Panc1 (cell line): ENCODE results near the gene MFSD6. TPM values are rescaled to one million over a fixed set of nuclear protein-coding genes. Genes with fewer than 3 reads are reported as not detected.
"Not testable (repeated sequence)": the region's sequence is repeated elsewhere in the genome, so short reads cannot be mapped to it uniquely, and the experiment has no call there.

Experiments used
- ATAC-seq: fragments of 200-7000 bp; cut with Tn5 transposase; 2 replicates; pipeline ENCODE4 v1.9.1; 2020; ENCODE audit warnings: mild to moderate bottlenecking, moderate library complexity
- BruUV-seq: library from RNA; stranded (reverse); fragments of 400-500 nt; replicated peaks from 2 replicates; lab custom pipeline; 2021; lab: Mats Ljungman, UMichigan
- CTCF ChIA-PET: fragments of 300-600 bp; sonication (Branson Sonifier 250); formaldehyde crosslinking; loops from one replicate; lab custom pipeline; 2022; ENCODE audit warnings: antibody characterized with exemption; lab: Charles Lee
- POLR2A ChIA-PET: fragments of 300-600 bp; sonication (Branson Sonifier 250); formaldehyde crosslinking; loops from one replicate; lab custom pipeline; 2022; ENCODE audit warnings: antibody characterized with exemption; lab: Charles Lee
- DNase-seq: peaks from one replicate; pipeline ENCODE4 v3.0.0-alpha.2; 2010; ENCODE audit warnings: low read depth, low spot score
- H3K27ac ChIP-seq: 2 replicates; pipeline ENCODE4 v1.5.1; 2011; ENCODE audit warnings: mild to moderate bottlenecking, low read length, inconsistent platforms
- H3K27me3 ChIP-seq: fragments of 200-500 bp; sonication (Bioruptor generic); 2 replicates; pipeline ENCODE4 v1.6.0; 2014; ENCODE audit warnings: low read length, inconsistent platforms; ENCODE audit not compliant: control insufficient read depth, insufficient read depth
- H3K36me3 ChIP-seq: fragments of 200-500 bp; sonication (Bioruptor generic); 2 replicates; pipeline ENCODE4 v1.5.1; 2014; ENCODE audit warnings: inconsistent platforms, mild to moderate bottlenecking, low read length, moderate library complexity; ENCODE audit not compliant: control insufficient read depth, insufficient read depth
- H3K4me1 ChIP-seq: 2 replicates; pipeline ENCODE4 v1.5.1; 2011; ENCODE audit warnings: inconsistent platforms, mild to moderate bottlenecking, low read length, moderate library complexity; ENCODE audit not compliant: control insufficient read depth, insufficient read depth
- H3K4me3 ChIP-seq, 2 experiments: 2 replicates each; pipeline ENCODE4 v1.5.1; 2011 to 2012; ENCODE audit warnings: low read depth in 2 of 2, low read length in 2 of 2, mild to moderate bottlenecking in 2 of 2, inconsistent platforms in 1 of 2, moderate library complexity in 1 of 2
- H3K9me3 ChIP-seq: fragments of 200-500 bp; sonication (Bioruptor generic); 2 replicates; pipeline ENCODE4 v1.5.1; 2014; ENCODE audit warnings: low read depth, mild to moderate bottlenecking, inconsistent platforms, low read length, moderate library complexity; ENCODE audit not compliant: control insufficient read depth, insufficient read depth
- POLR2AphosphoS5 ChIP-seq: IDR thresholded peaks from 2 replicates; pipeline ENCODE4 v1.6.1; 2012; ENCODE audit warnings: mild to moderate bottlenecking, low read depth, low read length, moderate library complexity
- SIN3A ChIP-seq: IDR thresholded peaks from 2 replicates; pipeline ENCODE4 v1.6.1; 2012; ENCODE audit warnings: low read depth, mild to moderate bottlenecking, low read length, moderate library complexity, borderline replicate concordance; ENCODE audit not compliant: insufficient read depth
- TCF7L2 ChIP-seq: IDR thresholded peaks from 2 replicates; pipeline ENCODE4 v1.6.1; 2011; ENCODE audit warnings: mild to moderate bottlenecking, low read depth, low read length, inconsistent platforms
- in situ Hi-C: cut with HindIII; loops from 2 replicates; pipeline ENCODE4 v1.10.0; 2016; ENCODE audit warnings: low sequenced_read_pairs, low pct_unique_long_range_greater_than_20kb
- intact Hi-C: fragments of 100-400 bp; cut with micrococcal nuclease; formaldehyde crosslinking; loops from one replicate; pipeline ENCODE4 v1.10.0; 2022; ENCODE audit not compliant: unreplicated experiment
- total RNA-seq: library from RNA; stranded (reverse); gene quantifications from one replicate; pipeline ENCODE4 v1.2.1, GENCODE V29; 2021; ENCODE audit not compliant: unreplicated experiment
- TF ChIP-seq, protein P1 (sequence below): fragments of 450-650 bp; IDR thresholded peaks from 2 replicates; pipeline ENCODE4 v1.5.1; 2017; ENCODE audit warnings: mild to moderate bottlenecking
- TF ChIP-seq, protein P2 (sequence below), 2 experiments: IDR thresholded peaks; 2 replicates each; pipeline ENCODE4 v1.6.1; 2011 to 2012; ENCODE audit warnings: low read depth in 2 of 2, control low read depth in 1 of 2, low read length in 1 of 2, mild to moderate bottlenecking in 1 of 2, moderate library complexity in 1 of 2; ENCODE audit not compliant: insufficient read depth in 1 of 2

The MFSD6 gene
- total RNA-seq, 1 experiment from 2014 or later: 10.4 TPM

DNA sequence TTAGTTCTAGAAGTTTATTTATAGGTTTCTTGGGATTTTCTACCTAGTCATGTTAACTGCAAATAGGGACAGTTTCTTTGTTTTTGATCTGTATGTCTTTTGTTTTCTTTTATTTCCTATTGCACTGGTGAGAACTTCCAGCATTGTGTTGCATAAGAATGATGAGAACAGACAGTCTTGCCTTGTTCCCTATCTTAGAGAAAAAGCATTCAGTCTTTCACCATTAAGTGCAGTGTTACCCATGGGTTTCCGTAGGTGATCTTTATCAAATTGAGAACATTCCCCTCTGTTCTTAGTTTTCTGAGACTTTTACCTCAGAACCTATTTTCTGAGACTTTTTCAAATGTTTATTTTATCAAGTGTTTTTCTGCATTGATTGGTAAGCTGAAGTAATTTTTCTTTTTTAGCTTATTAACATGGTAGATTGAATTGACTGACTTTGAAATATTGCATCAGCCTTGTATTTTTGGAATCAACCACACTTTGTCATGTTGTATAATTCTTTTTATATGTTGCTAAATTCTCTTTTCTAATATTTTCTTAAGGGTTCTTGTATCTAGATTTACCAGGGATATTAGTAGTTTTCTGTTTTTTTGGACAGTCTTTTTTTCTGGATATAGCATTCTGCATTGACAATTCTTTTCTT, 17.2 kb downstream of the MFSD6 start:
- Histone ChIP-seq H3K4me3 (no peak overlapping the region), H3K27me3 (no peaks in the 10 kb centered on the region), H3K9me3 (no peaks in the 10 kb centered on the region), H3K4me1 (no peaks in the 10 kb centered on the region), H3K36me3 (no peaks in the 10 kb centered on the region), H3K27ac (no peak overlapping the region)
- intact Hi-C loops (no loop called here), in situ Hi-C loops (no loop called here)
- ATAC-seq (no peak), DNase-seq (no peak)
- BruUV-seq: no TSS peak
- POLR2A ChIA-PET: no interaction called here
- CTCF ChIA-PET: no interaction called here
- TF ChIP-seq SIN3A (no peak), TCF7L2 (no peak), POLR2AphosphoS5 (no peak)
- TF ChIP-seq, protein P1, sequence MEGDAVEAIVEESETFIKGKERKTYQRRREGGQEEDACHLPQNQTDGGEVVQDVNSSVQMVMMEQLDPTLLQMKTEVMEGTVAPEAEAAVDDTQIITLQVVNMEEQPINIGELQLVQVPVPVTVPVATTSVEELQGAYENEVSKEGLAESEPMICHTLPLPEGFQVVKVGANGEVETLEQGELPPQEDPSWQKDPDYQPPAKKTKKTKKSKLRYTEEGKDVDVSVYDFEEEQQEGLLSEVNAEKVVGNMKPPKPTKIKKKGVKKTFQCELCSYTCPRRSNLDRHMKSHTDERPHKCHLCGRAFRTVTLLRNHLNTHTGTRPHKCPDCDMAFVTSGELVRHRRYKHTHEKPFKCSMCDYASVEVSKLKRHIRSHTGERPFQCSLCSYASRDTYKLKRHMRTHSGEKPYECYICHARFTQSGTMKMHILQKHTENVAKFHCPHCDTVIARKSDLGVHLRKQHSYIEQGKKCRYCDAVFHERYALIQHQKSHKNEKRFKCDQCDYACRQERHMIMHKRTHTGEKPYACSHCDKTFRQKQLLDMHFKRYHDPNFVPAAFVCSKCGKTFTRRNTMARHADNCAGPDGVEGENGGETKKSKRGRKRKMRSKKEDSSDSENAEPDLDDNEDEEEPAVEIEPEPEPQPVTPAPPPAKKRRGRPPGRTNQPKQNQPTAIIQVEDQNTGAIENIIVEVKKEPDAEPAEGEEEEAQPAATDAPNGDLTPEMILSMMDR: no peak

DNA sequence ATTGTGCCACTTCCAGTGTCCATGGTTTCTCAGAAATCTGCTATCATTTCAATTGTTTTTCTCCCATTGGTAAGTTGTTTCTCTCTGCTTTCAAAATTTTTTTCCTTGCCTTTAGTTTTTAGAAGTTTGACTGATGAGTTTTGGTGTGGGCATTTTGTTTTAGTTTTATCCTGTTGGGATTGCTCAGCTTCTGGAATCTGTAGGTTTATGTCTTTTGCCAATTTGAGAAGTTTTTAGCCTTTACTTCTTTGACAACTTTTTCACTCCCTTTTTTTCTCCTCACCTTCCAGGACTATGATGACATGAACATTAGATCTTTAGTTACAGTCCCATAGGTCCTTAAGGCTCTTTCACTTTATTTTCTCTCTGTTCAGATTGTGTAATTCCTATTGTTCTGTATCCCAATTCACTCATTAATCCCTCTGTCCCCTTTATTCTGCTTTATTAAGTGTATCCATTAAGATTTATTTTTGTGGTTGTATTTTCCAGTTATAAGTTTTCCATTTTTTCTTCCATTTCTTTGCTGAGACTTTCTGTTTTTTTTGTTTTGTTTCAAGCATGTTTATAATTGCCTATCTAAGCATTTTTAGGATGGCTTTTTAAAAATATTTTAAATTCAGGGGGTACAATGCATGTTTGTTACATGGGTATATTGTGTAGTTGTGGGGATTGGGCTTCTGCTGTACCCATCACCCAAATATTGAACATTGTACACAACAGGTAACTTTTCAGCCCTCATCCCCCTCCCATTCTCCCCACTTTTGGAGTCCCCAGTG, 17.9 kb downstream of the MFSD6 start:
- BruUV-seq: no TSS peak
- ATAC-seq: no peak
- no peaks in the 10 kb centered on the region for H3K4me1 ChIP-seq
- ChIA-PET CTCF (no interaction called here), POLR2A (no interaction called here)
- H3K27ac ChIP-seq: no peak overlapping the region
- intact Hi-C loops (no loop called here), in situ Hi-C loops (no loop called here)
- H3K36me3 ChIP-seq: no peaks in the 10 kb centered on the region
- no peak for TF ChIP-seq POLR2AphosphoS5
- TF ChIP-seq, protein P1: no peak
- TF ChIP-seq, protein P2, sequence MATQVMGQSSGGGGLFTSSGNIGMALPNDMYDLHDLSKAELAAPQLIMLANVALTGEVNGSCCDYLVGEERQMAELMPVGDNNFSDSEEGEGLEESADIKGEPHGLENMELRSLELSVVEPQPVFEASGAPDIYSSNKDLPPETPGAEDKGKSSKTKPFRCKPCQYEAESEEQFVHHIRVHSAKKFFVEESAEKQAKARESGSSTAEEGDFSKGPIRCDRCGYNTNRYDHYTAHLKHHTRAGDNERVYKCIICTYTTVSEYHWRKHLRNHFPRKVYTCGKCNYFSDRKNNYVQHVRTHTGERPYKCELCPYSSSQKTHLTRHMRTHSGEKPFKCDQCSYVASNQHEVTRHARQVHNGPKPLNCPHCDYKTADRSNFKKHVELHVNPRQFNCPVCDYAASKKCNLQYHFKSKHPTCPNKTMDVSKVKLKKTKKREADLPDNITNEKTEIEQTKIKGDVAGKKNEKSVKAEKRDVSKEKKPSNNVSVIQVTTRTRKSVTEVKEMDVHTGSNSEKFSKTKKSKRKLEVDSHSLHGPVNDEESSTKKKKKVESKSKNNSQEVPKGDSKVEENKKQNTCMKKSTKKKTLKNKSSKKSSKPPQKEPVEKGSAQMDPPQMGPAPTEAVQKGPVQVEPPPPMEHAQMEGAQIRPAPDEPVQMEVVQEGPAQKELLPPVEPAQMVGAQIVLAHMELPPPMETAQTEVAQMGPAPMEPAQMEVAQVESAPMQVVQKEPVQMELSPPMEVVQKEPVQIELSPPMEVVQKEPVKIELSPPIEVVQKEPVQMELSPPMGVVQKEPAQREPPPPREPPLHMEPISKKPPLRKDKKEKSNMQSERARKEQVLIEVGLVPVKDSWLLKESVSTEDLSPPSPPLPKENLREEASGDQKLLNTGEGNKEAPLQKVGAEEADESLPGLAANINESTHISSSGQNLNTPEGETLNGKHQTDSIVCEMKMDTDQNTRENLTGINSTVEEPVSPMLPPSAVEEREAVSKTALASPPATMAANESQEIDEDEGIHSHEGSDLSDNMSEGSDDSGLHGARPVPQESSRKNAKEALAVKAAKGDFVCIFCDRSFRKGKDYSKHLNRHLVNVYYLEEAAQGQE (IDR thresholded peaks at IDR 0.05; ENCODE audit: insufficient read depth in 1 of 2, low read depth in 2 of 2, low read length in 1 of 2): no peak
- TF ChIP-seq TCF7L2: no peak
- no peak for TF ChIP-seq SIN3A
- no peak for DNase-seq
- H3K4me3 ChIP-seq: no peak overlapping the region
- no peaks in the 10 kb centered on the region for H3K27me3 ChIP-seq
- H3K9me3 ChIP-seq: no peaks in the 10 kb centered on the region

DNA sequence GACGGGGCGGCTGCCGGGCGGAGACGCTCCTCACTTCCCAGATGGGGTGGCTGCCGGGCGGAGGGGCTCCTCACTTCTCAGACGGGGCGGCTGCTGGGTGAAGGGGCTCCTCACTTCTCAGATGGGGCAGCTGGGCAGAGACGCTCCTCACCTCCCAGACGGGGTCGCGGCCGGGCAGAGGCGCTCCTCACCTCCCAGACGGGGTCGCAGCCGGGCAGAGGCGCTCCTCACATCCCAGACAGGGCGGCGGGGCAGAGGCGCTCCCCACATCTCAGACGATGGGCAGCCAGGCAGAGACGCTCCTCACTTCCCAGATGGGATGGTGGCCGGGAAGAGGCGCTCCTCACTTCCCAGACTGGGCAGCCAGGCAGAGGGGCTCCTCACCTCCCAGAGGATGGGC, 22.7 kb downstream of the MFSD6 start:
- intact Hi-C loops, H3K4me3 ChIP-seq, BruUV-seq, ATAC-seq, POLR2A ChIA-PET, H3K27ac ChIP-seq, H3K36me3 ChIP-seq, CTCF ChIA-PET, DNase-seq, in situ Hi-C loops, H3K27me3 ChIP-seq, H3K4me1 ChIP-seq, H3K9me3 ChIP-seq: not testable (repeated sequence)
